ENCODE measurements around the gene KCNQ1.

The KCNQ1 gene

GRCh38 chr11:2468363-2469235 is 23.8 kb downstream of the KCNQ1 start:
- Histone ChIP-seq H3K4me2 (ENCODE audit: low read depth, low read length, poor library complexity, severe bottlenecking) (no peak overlapping the region), H4K20me1 (ENCODE audit: insufficient read depth, low read length, poor library complexity, severe bottlenecking) (peaks cover 3% of the 10 kb centered on the region), H3K27me3 (ENCODE audit: insufficient read depth, low read length, poor library complexity, severe bottlenecking) (no peaks in the 10 kb centered on the region)

GRCh38 chr11:2470495-2470894 is 25.7 kb downstream of the KCNQ1 start:
- H3K9me3 ChIP-seq (ENCODE audit: insufficient read depth, low read depth, low read length): no peaks in the 10 kb centered on the region
- peaks cover 3% of the 10 kb centered on the region for H4K20me1 ChIP-seq (ENCODE audit: insufficient read depth, low read length, poor library complexity, severe bottlenecking)
- no peak overlapping the region for H3K4me3 ChIP-seq (ENCODE audit: low read length, poor library complexity, severe bottlenecking)
- no peaks in the 10 kb centered on the region for H3K27me3 ChIP-seq (ENCODE audit: insufficient read depth, low read length, poor library complexity, severe bottlenecking)
- peaks cover 15% of the 10 kb centered on the region for H3K4me1 ChIP-seq (ENCODE audit: insufficient read depth, low read length, poor library complexity, severe bottlenecking)
- H3K79me2 ChIP-seq (ENCODE audit: insufficient read depth, low read length): no peaks in the 10 kb centered on the region
- no peaks in the 10 kb centered on the region for H3K36me3 ChIP-seq (ENCODE audit: insufficient read depth, low read length)
- no peak overlapping the region for H2AFZ ChIP-seq (ENCODE audit: low read length)
- H3K9ac ChIP-seq (ENCODE audit: low read depth, low read length, poor library complexity, severe bottlenecking): no peak overlapping the region
- H3K9me2 ChIP-seq (replicated peaks; ENCODE audit: low read depth, low read length): no peaks in the 10 kb centered on the region
- no peak overlapping the region for H3K4me2 ChIP-seq (ENCODE audit: low read depth, low read length, poor library complexity, severe bottlenecking)
- H3F3A ChIP-seq (ENCODE audit: low read depth): no peaks in the 10 kb centered on the region
- TF ChIP-seq CTCF (conservative IDR thresholded peaks at IDR 0.05; ENCODE audit: low read length) (no peak), EZH2phosphoT487 (IDR thresholded peaks at IDR 0.05; ENCODE audit: borderline replicate concordance) (no peak)

More at GRCh38 chr11:2468363-2469235, 23.8 kb downstream of the KCNQ1 start:
- no peaks in the 10 kb centered on the region for H3K79me2 ChIP-seq (ENCODE audit: insufficient read depth, low read length)
- TF ChIP-seq CTCF (conservative IDR thresholded peaks at IDR 0.05; ENCODE audit: low read length): no peak
- TF ChIP-seq EZH2phosphoT487 (IDR thresholded peaks at IDR 0.05; ENCODE audit: borderline replicate concordance): no peak
- H3K36me3 ChIP-seq (ENCODE audit: insufficient read depth, low read length): no peaks in the 10 kb centered on the region
- H3K9me2 ChIP-seq (replicated peaks; ENCODE audit: low read depth, low read length): no peaks in the 10 kb centered on the region
- H2AFZ ChIP-seq (ENCODE audit: low read length): no peak overlapping the region
- no peaks in the 10 kb centered on the region for H3K9me3 ChIP-seq (ENCODE audit: insufficient read depth, low read depth, low read length)
- H3F3A ChIP-seq (ENCODE audit: low read depth): no peaks in the 10 kb centered on the region
- peaks cover 15% of the 10 kb centered on the region for H3K4me1 ChIP-seq (ENCODE audit: insufficient read depth, low read length, poor library complexity, severe bottlenecking)
- no peak overlapping the region for H3K9ac ChIP-seq (ENCODE audit: low read depth, low read length, poor library complexity, severe bottlenecking)
- no peak overlapping the region for H3K4me3 ChIP-seq (ENCODE audit: low read length, poor library complexity, severe bottlenecking)

GRCh38 chr11:2471048-2471803 is 26.4 kb downstream of the KCNQ1 start:
- no peaks in the 10 kb centered on the region for H3K9me3 ChIP-seq (ENCODE audit: insufficient read depth, low read depth, low read length)
- H3K4me1 ChIP-seq (ENCODE audit: insufficient read depth, low read length, poor library complexity, severe bottlenecking): peaks cover 15% of the 10 kb centered on the region
- no peaks in the 10 kb centered on the region for H3F3A ChIP-seq (ENCODE audit: low read depth)
- no peaks in the 10 kb centered on the region for H3K79me2 ChIP-seq (ENCODE audit: insufficient read depth, low read length)
- H3K4me2 ChIP-seq (ENCODE audit: low read depth, low read length, poor library complexity, severe bottlenecking): no peak overlapping the region
- H3K4me3 ChIP-seq (ENCODE audit: low read length, poor library complexity, severe bottlenecking): no peak overlapping the region
- no peaks in the 10 kb centered on the region for H3K36me3 ChIP-seq (ENCODE audit: insufficient read depth, low read length)
- H4K20me1 ChIP-seq (ENCODE audit: insufficient read depth, low read length, poor library complexity, severe bottlenecking): peaks cover 3% of the 10 kb centered on the region
- no peak overlapping the region for H3K9ac ChIP-seq (ENCODE audit: low read depth, low read length, poor library complexity, severe bottlenecking)
- H3K9me2 ChIP-seq (replicated peaks; ENCODE audit: low read depth, low read length): no peaks in the 10 kb centered on the region
- H3K27me3 ChIP-seq (ENCODE audit: insufficient read depth, low read length, poor library complexity, severe bottlenecking): no peaks in the 10 kb centered on the region
- TF ChIP-seq CTCF (conservative IDR thresholded peaks at IDR 0.05; ENCODE audit: low read length) (no peak), EZH2phosphoT487 (IDR thresholded peaks at IDR 0.05; ENCODE audit: borderline replicate concordance) (no peak)
- no peak overlapping the region for H2AFZ ChIP-seq (ENCODE audit: low read length)

Data from Loucy (cell line).